Measurements from ENCODE around the gene CAMTA1. TPM values are rescaled to one million over a fixed set of nuclear protein-coding genes. Genes with fewer than 3 reads are reported as not detected.

CAMTA1 gene
- total RNA-seq, 1 donor from 2014 or later, result 109 TPM

GRCh38 chr1:7513081-7513480, 727.8 kb downstream of the CAMTA1 start:
- Mint-ChIP-seq H3K36me3 (ENCODE audit: low read depth) (no peaks in the 10 kb centered on the region), H3K9me3 (no peaks in the 10 kb centered on the region), H3K4me1 (no peaks in the 10 kb centered on the region), H3K27ac (ENCODE audit: unreplicated experiment) (no peak overlapping the region), H3K4me3 (no peak overlapping the region), H3K27me3 (ENCODE audit: low read depth) (no peaks in the 10 kb centered on the region)
- no peak for DNase-seq (ENCODE audit: low read depth, low spot score)
- no peak for TF ChIP-seq CTCF (conservative IDR thresholded peaks at IDR 0.05)

- Mint-ChIP-seq H3K27ac (ENCODE audit: unreplicated experiment) (no peak overlapping the region), H3K27me3 (ENCODE audit: low read depth) (no peaks in the 10 kb centered on the region), H3K36me3 (ENCODE audit: low read depth) (no peaks in the 10 kb centered on the region), H3K4me1 (no peaks in the 10 kb centered on the region), H3K9me3 (no peaks in the 10 kb centered on the region), H3K4me3 (no peak overlapping the region)
- no peak for DNase-seq (ENCODE audit: low read depth, low spot score)
- TF ChIP-seq CTCF (conservative IDR thresholded peaks at IDR 0.05), result no peak
Measured at GRCh38 chr1:7515175-7515574, 729.9 kb downstream of the CAMTA1 start.

- DNase-seq (ENCODE audit: low read depth, low spot score), result no peak
- Mint-ChIP-seq H3K9me3 (peaks cover 2% of the 10 kb centered on the region), H3K27me3 (ENCODE audit: low read depth) (no peaks in the 10 kb centered on the region), H3K36me3 (ENCODE audit: low read depth) (no peaks in the 10 kb centered on the region), H3K27ac (ENCODE audit: unreplicated experiment) (no peak overlapping the region), H3K4me3 (no peak overlapping the region), H3K4me1 (no peaks in the 10 kb centered on the region)
- TF ChIP-seq CTCF (conservative IDR thresholded peaks at IDR 0.05), result no peak
Measured at GRCh38 chr1:7515904-7516303, 730.6 kb downstream of the CAMTA1 start.

- no peaks in the 10 kb centered on the region for H3K27me3 Mint-ChIP-seq (ENCODE audit: low read depth)
- H3K27ac Mint-ChIP-seq (ENCODE audit: unreplicated experiment), result no peak overlapping the region
- no peaks in the 10 kb centered on the region for H3K36me3 Mint-ChIP-seq (ENCODE audit: low read depth)
- DNase-seq (ENCODE audit: low read depth, low spot score), result no peak
- H3K4me1 Mint-ChIP-seq, result no peaks in the 10 kb centered on the region
- peaks cover 2% of the 10 kb centered on the region for H3K9me3 Mint-ChIP-seq
- H3K4me3 Mint-ChIP-seq, result no peak overlapping the region
- TF ChIP-seq CTCF (conservative IDR thresholded peaks at IDR 0.05), result no peak
Measured at GRCh38 chr1:7516341-7516740, 731.1 kb downstream of the CAMTA1 start.

GRCh38 chr1:7516929-7517328, 731.7 kb downstream of the CAMTA1 start:
- no peak for TF ChIP-seq CTCF (conservative IDR thresholded peaks at IDR 0.05)
- Mint-ChIP-seq H3K27me3 (ENCODE audit: low read depth) (no peaks in the 10 kb centered on the region), H3K27ac (ENCODE audit: unreplicated experiment) (no peak overlapping the region), H3K36me3 (ENCODE audit: low read depth) (no peaks in the 10 kb centered on the region), H3K9me3 (peaks cover 2% of the 10 kb centered on the region), H3K4me1 (no peaks in the 10 kb centered on the region), H3K4me3 (no peak overlapping the region)
- no peak for DNase-seq (ENCODE audit: low read depth, low spot score)

All from neural crest cell (in vitro differentiated cells).